Activated T-helper 2 cell treated with anti-CD3 and anti-CD28 coated beads, Interferon-gamma antibody, Interleukin-2, Interleukin-4, amounts not matched to agents 10 μg/mL and 5 μg/mL and 100 μg/mL, durations not matched to agents 14 hours and 24 hours and 36 hours (primary cell): ENCODE data around the gene RNF115. TPM values are rescaled to one million over a fixed set of nuclear protein-coding genes. Genes with fewer than 3 reads are reported as not detected.
"Not testable (repeated sequence)": the region's sequence is repeated elsewhere in the genome, so short reads cannot be mapped to it uniquely, and the experiment has no call there.

ENCODE experiments used
- DNase-seq: peaks from one replicate; pipeline ENCODE4 v3.0.0; 2021; ENCODE audit warnings: low spot score
- H3K27ac Mint-ChIP-seq: one replicate; pipeline ENCODE4 v1.8.0; 2021; ENCODE audit warnings: mixed read lengths
- H3K27me3 Mint-ChIP-seq: one replicate; pipeline ENCODE4 v1.8.0; 2021; ENCODE audit warnings: low read depth, mixed read lengths
- H3K36me3 Mint-ChIP-seq: one replicate; pipeline ENCODE4 v1.8.0; 2021; ENCODE audit warnings: low read depth, mixed read lengths
- H3K4me1 Mint-ChIP-seq: one replicate; pipeline ENCODE4 v1.8.0; 2021; ENCODE audit warnings: low read depth, mixed read lengths
- H3K4me3 Mint-ChIP-seq: one replicate; pipeline ENCODE4 v1.8.0; 2021; ENCODE audit warnings: low read depth, mild to moderate bottlenecking, moderate library complexity, mixed read lengths
- H3K9me3 Mint-ChIP-seq: one replicate; pipeline ENCODE4 v1.8.0; 2021; ENCODE audit warnings: mixed read lengths
- intact Hi-C: fragments of 100-400 bp; cut with micrococcal nuclease; formaldehyde crosslinking; loops from one replicate; pipeline ENCODE4 v1.15.1; 2023
- total RNA-seq: library from RNA; stranded (reverse); gene quantifications from 2 replicates; pipeline ENCODE4 v1.2.3, GENCODE V29; 2022

The RNF115 gene
- total RNA-seq, 1 donor from 2014 or later = 15.5 TPM

DNA sequence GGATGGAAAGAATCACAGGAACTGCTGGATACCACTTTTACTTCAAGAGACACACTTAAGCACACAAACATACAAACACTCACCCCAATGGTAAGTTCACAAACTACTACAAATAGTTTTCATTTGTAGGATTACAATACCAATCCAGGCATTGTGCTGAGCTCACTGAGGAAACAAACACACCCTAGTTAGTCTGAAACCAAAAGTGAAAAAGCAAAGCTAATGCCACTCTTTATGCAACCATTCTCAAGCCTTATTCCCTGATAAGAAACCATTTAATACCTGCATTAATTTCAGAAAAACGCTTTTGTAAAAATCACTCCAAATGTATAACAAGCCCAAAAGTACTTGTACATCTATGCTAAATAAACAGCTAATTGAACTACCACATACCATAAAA, 38.3 kb downstream of the RNF115 start:
- Mint-ChIP-seq H3K36me3 (peaks cover 45% of the 10 kb centered on the region), H3K4me3 (no peak overlapping the region), H3K4me1 (peaks cover 27% of the 10 kb centered on the region), H3K27me3 (no peaks in the 10 kb centered on the region), H3K27ac (no peak overlapping the region), H3K9me3 (no peaks in the 10 kb centered on the region)
- no peak for DNase-seq
- intact Hi-C loops = no loop called here

GRCh38 chr1:145784409-145784808, 39.5 kb downstream of the RNF115 start:
- intact Hi-C loops = no loop called here
- Mint-ChIP-seq H3K4me1 (peaks cover 27% of the 10 kb centered on the region), H3K4me3 (no peak overlapping the region), H3K27ac (no peak overlapping the region), H3K27me3 (no peaks in the 10 kb centered on the region), H3K9me3 (no peaks in the 10 kb centered on the region), H3K36me3 (peaks cover 45% of the 10 kb centered on the region)
- no peak for DNase-seq

- H3K4me3 Mint-ChIP-seq = no peak overlapping the region
- DNase-seq = no peak
- no peak overlapping the region for H3K27ac Mint-ChIP-seq
- peaks cover 26% of the 10 kb centered on the region for H3K4me1 Mint-ChIP-seq
- intact Hi-C loops = no loop called here
- no peaks in the 10 kb centered on the region for H3K9me3 Mint-ChIP-seq
- peaks cover 34% of the 10 kb centered on the region for H3K36me3 Mint-ChIP-seq
- no peaks in the 10 kb centered on the region for H3K27me3 Mint-ChIP-seq
Measured at GRCh38 chr1:145782272-145783099, 41.4 kb downstream of the RNF115 start.

DNA sequence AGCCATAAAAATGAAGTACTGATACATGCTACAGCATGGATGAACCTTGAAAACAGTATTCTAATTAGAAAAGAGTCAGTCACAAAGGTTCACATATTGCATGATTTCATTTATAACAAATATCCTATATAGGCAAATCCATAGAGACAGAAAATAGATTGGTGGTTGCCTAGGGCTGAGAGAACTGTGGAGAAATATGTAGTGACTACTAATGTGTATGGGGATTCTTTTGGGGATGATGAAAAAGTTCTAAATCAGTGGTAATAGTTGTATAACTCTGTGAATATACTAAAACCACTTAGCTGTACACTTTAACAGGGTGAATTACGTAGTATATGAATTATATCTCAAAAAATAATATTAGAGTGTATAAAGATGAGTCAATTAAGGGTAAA, 45.8 kb downstream of the RNF115 start:
- Mint-ChIP-seq H3K27ac (no peak overlapping the region), H3K9me3 (no peaks in the 10 kb centered on the region), H3K4me3 (no peak overlapping the region), H3K36me3 (peaks cover 22% of the 10 kb centered on the region), H3K27me3 (no peaks in the 10 kb centered on the region), H3K4me1 (peaks cover 18% of the 10 kb centered on the region)
- intact Hi-C loops = no loop called here
- no peak for DNase-seq

- H3K27me3 Mint-ChIP-seq = no peaks in the 10 kb centered on the region
- H3K4me3 Mint-ChIP-seq = no peak overlapping the region
- H3K27ac Mint-ChIP-seq = no peak overlapping the region
- H3K4me1 Mint-ChIP-seq = peaks cover 19% of the 10 kb centered on the region
- peaks cover 27% of the 10 kb centered on the region for H3K36me3 Mint-ChIP-seq
- no peaks in the 10 kb centered on the region for H3K9me3 Mint-ChIP-seq
- DNase-seq = no peak
- intact Hi-C loops = no loop called here
Measured at GRCh38 chr1:145777357-145778145, 46.3 kb downstream of the RNF115 start.

DNA sequence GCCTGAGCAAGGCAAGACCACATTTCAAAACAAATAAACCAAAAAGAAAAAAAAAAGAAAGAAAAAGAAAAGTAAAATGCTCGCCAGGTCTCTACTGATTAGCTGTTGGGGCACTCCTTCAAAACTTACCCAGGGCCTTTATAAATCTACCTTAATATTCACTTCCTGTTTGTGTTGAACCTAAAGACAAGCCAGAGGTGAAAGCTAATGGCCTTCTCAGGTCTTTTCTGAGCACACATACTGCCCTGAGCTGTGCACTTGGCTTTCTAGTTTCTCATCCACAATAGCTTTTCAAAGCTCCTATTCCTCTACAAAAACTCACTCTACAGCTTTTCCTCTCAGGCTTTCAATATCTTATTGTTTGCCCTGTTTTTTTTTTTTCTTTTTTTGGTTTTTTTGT, 50.5 kb downstream of the RNF115 start:
- intact Hi-C loops = no loop called here
- Mint-ChIP-seq H3K27me3 (no peaks in the 10 kb centered on the region), H3K9me3 (no peaks in the 10 kb centered on the region), H3K36me3 (peaks cover 32% of the 10 kb centered on the region), H3K27ac (peak overlapping the region; percentile 7), H3K4me3 (no peak overlapping the region), H3K4me1 (peaks cover 15% of the 10 kb centered on the region)
- DNase-seq = no peak

GRCh38 chr1:145771056-145771455, 52.8 kb downstream of the RNF115 start:
- intact Hi-C loops = no loop called here
- H3K4me1 Mint-ChIP-seq = peaks cover 13% of the 10 kb centered on the region
- H3K36me3 Mint-ChIP-seq = peaks cover 37% of the 10 kb centered on the region
- DNase-seq = no peak
- H3K27me3 Mint-ChIP-seq = no peaks in the 10 kb centered on the region
- H3K9me3 Mint-ChIP-seq = no peaks in the 10 kb centered on the region
- no peak overlapping the region for H3K4me3 Mint-ChIP-seq
- H3K27ac Mint-ChIP-seq = no peak overlapping the region

- peaks cover 43% of the 10 kb centered on the region for H3K36me3 Mint-ChIP-seq
- H3K9me3 Mint-ChIP-seq, H3K27ac Mint-ChIP-seq, H3K4me3 Mint-ChIP-seq, H3K27me3 Mint-ChIP-seq, H3K4me1 Mint-ChIP-seq, DNase-seq, intact Hi-C loops: not testable (repeated sequence)
Measured at GRCh38 chr1:145768004-145768403, 55.9 kb downstream of the RNF115 start.

- DNase-seq, intact Hi-C loops, H3K27ac Mint-ChIP-seq: not testable (repeated sequence)
Measured at GRCh38 chr1:145766926-145767325, 57.0 kb downstream of the RNF115 start.

DNA sequence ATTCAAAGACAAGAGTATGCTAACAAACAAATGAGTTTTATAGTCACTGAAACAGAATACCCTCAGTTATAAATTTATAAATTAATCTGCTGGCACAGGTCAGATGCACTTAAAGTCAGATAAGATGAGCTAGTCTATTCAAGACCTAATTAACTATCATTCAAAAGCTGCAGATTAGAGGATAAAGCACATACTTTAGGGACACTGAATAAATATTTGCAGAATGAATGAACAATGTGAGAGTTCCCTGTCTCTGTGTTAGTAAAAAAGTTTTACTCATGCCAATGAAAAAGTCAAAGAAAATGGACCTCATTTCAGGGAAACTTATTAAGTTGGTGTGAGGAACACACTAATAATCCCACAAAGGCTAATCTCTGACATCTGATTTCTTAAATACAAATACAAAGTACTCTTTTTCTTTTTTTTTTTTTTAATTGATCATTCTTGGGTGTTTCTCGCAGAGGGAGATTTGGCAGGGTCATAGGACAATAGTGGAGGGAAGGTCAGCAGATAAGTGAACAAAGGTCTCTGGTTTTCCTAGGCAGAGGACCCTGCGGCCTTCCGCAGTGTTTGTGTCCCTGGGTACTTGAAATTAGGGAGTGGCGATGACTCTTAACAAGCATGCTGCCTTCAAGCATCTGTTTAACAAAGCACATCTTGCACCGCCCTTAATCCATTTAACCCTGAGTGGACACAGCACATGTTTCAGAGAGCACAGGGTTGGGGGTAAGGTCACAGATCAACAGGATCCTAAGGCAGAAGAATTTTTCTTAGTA, 58.1 kb downstream of the RNF115 start:
- H3K4me1 Mint-ChIP-seq, DNase-seq, H3K27ac Mint-ChIP-seq, H3K4me3 Mint-ChIP-seq, intact Hi-C loops, H3K27me3 Mint-ChIP-seq: not testable (repeated sequence)
- Mint-ChIP-seq H3K9me3 (peaks cover 12% of the 10 kb centered on the region), H3K36me3 (peaks cover 50% of the 10 kb centered on the region)

More at GRCh38 chr1:145766926-145767325, 57.0 kb downstream of the RNF115 start:
- H3K9me3 Mint-ChIP-seq, H3K4me3 Mint-ChIP-seq, H3K27me3 Mint-ChIP-seq, H3K4me1 Mint-ChIP-seq: not testable (repeated sequence)
- peaks cover 46% of the 10 kb centered on the region for H3K36me3 Mint-ChIP-seq

DNA sequence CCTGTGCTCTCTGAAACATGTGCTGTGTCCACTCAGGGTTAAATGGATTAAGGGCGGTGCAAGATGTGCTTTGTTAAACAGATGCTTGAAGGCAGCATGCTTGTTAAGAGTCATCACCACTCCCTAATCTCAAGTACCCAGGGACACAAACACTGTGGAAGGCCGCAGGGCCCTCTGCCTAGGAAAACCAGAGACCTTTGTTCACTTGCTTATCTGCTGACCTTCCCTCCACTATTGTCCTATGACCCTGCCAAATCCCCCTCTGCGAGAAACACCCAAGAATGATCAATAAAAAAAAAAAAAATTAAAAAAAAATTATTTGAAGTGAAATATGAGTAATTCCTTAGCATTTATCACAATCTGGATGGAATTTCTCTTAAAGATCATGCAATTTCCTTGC, 58.8 kb downstream of the RNF115 start:
- intact Hi-C loops, H3K4me1 Mint-ChIP-seq, H3K27ac Mint-ChIP-seq, H3K27me3 Mint-ChIP-seq, DNase-seq, H3K4me3 Mint-ChIP-seq: not testable (repeated sequence)
- Mint-ChIP-seq H3K9me3 (peaks cover 17% of the 10 kb centered on the region), H3K36me3 (peaks cover 54% of the 10 kb centered on the region)

DNA sequence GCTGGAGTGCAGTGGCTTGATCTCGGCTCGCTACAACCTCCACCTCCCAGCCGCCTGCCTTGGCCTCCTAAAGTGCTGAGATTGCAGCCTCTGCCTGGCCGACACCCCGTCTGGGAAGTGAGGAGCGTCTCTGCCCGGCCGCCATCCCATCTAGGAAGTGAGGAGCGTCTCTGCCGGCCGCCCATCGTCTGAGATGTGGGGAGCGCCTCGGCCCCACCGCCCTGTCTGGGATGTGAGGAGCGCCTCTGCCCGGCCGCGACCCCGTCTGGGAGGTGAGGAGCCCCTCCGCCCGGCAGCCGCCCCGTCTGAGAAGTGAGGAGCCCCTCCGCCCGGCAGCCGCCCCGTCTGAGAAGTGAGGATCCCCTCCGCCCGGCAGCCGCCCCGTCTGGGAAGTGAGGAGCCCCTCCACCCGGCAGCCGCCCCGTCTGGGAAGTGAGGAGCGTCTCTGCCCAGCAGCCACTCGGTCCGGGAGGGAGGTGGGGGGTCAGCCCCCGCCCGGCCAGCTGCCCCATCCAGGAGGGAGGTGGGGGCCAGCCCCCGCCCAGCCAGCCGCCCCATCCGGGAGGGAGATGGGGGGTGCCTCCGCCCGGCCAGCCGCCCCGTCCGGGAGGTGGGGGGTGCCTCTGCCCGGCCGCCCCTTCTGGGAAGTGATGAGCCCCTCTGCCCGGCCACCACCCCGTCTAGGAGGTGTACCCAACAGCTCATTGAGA, 59.5 kb downstream of the RNF115 start:
- Mint-ChIP-seq H3K36me3 (peaks cover 57% of the 10 kb centered on the region), H3K9me3 (peaks cover 17% of the 10 kb centered on the region)
- H3K27me3 Mint-ChIP-seq, H3K4me3 Mint-ChIP-seq, intact Hi-C loops, H3K4me1 Mint-ChIP-seq, DNase-seq, H3K27ac Mint-ChIP-seq: not testable (repeated sequence)
